GM19193 (cell line): ENCODE data around the gene EIF1AX.

ENCODE experiments used
- POLR2A ChIP-seq: IDR thresholded peaks from 4 replicates; pipeline ENCODE4 v1.6.1; 2011; ENCODE audit not compliant: insufficient read depth, insufficient read length; ENCODE audit errors: extremely low read depth

EIF1AX gene

DNA sequence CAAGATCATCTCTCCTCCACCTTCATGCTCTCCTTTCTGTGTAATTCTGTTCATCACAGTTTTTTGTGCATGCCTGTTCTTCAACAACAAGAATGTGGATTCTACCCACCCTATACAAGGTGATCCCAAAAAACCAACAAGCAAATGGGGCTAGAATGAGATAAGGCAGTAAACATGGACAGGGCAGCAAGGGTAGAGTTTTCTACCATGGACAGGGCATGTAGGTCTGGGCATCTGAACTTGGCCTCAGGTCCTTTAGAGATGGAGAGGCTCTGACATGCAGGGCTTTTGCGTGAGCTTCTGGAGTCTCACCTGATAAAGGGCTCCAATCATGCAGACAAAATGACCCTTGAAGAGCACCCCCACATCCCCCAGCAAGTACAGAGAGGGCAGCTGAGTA lies 61.4 kb downstream of the EIF1AX start:
- no peak for TF ChIP-seq POLR2A
